ENCODE data around the gene CCDC110.

- TF ChIP-seq ZNF174 (CRISPR knock-in tag; IDR thresholded peaks at IDR 0.05) (no peak), CTCF (IDR thresholded peaks at IDR 0.05 in 2 of 3, conservative IDR thresholded peaks at IDR 0.05 in 1 of 3; ENCODE audit: insufficient read depth in 2 of 3, low read depth in 1 of 3, low read length in 3 of 3) (no peak), RBBP5 (IDR thresholded peaks at IDR 0.05; ENCODE audit: borderline replicate concordance, insufficient read depth, low read length, poor library complexity, severe bottlenecking) (no peak)
These were observed 43.7 kb upstream of the CCDC110 start for GRCh38 chr4:185515248-185515647.

All from K562 (cell line).